ENCODE measurements around the gene SLC6A5. TPM values are rescaled to one million over a fixed set of nuclear protein-coding genes. Genes with fewer than 3 reads are reported as not detected.

Gene SLC6A5
- total and polyA plus RNA-seq, 4 donors, result not detected

GRCh38 chr11:20626279-20626678, 26.9 kb downstream of the SLC6A5 start:
- DNase-seq (no peak), ATAC-seq (ENCODE audit: low FRiP score) (no peak)
- H3K27ac ChIP-seq (ENCODE audit: low read depth in 1 of 2, low read length in 2 of 2), result no peak overlapping the region
- intact Hi-C loops (cut with DNase I), result no loop called here
- no peaks in the 10 kb centered on the region for H3K4me1 ChIP-seq (ENCODE audit: control insufficient read depth in 1 of 2, insufficient read depth in 2 of 2, low read length in 2 of 2)
- H3K4me3 ChIP-seq (ENCODE audit: low read length in 2 of 2), result no peak overlapping the region
- no peaks in the 10 kb centered on the region for H3K36me3 ChIP-seq (ENCODE audit: control insufficient read depth in 1 of 2, insufficient read depth in 2 of 2, low read length in 1 of 2)
- peaks cover 0 to 1% of the 10 kb centered on the region in 2 donors for H3K27me3 ChIP-seq (ENCODE audit: control insufficient read depth in 1 of 2, insufficient read depth in 2 of 2, low read length in 1 of 2)
- WGBS, 2 donors, result 62 to 77% methylated on average over 4 of the region's 4 CpGs
- peaks cover 3% of the 10 kb centered on the region for H3K9me3 ChIP-seq (ENCODE audit: control insufficient read depth, low read length)

DNA sequence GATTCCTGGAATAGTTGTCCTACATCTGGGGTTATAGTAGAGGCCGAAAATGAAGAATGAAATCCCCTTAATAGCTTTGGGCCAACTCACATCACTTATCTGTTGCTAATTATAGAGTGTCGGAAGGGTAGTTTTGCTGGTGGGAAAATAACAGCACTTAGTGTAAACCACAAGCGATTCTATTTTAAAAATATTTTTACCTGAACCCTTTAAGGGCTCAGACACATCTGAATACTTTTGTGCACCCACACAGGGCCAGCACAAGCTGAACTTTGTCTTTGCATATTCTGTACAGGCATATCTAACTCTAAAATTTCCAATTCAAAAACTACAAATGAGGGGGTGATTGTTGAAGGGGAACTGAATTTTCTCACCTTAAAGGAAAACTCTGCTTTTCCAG, 27.6 kb downstream of the SLC6A5 start:
- Histone ChIP-seq H3K27ac (ENCODE audit: low read depth in 1 of 2, low read length in 2 of 2) (no peak overlapping the region), H3K9me3 (ENCODE audit: control insufficient read depth, low read length) (peaks cover 3% of the 10 kb centered on the region), H3K27me3 (ENCODE audit: control insufficient read depth in 1 of 2, insufficient read depth in 2 of 2, low read length in 1 of 2) (peaks cover 0 to 1% of the 10 kb centered on the region in 2 donors), H3K4me3 (ENCODE audit: low read length in 2 of 2) (no peak overlapping the region), H3K4me1 (ENCODE audit: control insufficient read depth in 1 of 2, insufficient read depth in 2 of 2, low read length in 2 of 2) (no peaks in the 10 kb centered on the region), H3K36me3 (ENCODE audit: control insufficient read depth in 1 of 2, insufficient read depth in 2 of 2, low read length in 1 of 2) (no peaks in the 10 kb centered on the region)
- intact Hi-C loops (cut with DNase I), result no loop called here
- no peak for DNase-seq
- WGBS, 2 donors, result 9 to 24% methylated on average over 3 of the region's 3 CpGs
- ATAC-seq (ENCODE audit: low FRiP score), result no peak

- no peak overlapping the region for H3K27ac ChIP-seq (ENCODE audit: low read depth in 1 of 2, low read length in 2 of 2)
- H3K27me3 ChIP-seq (ENCODE audit: control insufficient read depth in 1 of 2, insufficient read depth in 2 of 2, low read length in 1 of 2), result peaks cover 0 to 1% of the 10 kb centered on the region in 2 donors
- intact Hi-C loops (cut with DNase I), result no loop called here
- no peaks in the 10 kb centered on the region for H3K36me3 ChIP-seq (ENCODE audit: control insufficient read depth in 1 of 2, insufficient read depth in 2 of 2, low read length in 1 of 2)
- DNase-seq, result no peak
- 27 to 71% methylated on average over 3 of the region's 3 CpGs for WGBS, 2 donors
- H3K4me1 ChIP-seq (ENCODE audit: control insufficient read depth in 1 of 2, insufficient read depth in 2 of 2, low read length in 2 of 2), result no peaks in the 10 kb centered on the region
- no peak overlapping the region for H3K4me3 ChIP-seq (ENCODE audit: low read length in 2 of 2)
- ATAC-seq (ENCODE audit: low FRiP score), result no peak
- H3K9me3 ChIP-seq (ENCODE audit: control insufficient read depth, low read length), result peaks cover 3% of the 10 kb centered on the region
Measured at GRCh38 chr11:20627701-20628100, 28.3 kb downstream of the SLC6A5 start.

- Histone ChIP-seq H3K4me3 (ENCODE audit: low read length in 2 of 2) (no peak overlapping the region), H3K36me3 (ENCODE audit: control insufficient read depth in 1 of 2, insufficient read depth in 2 of 2, low read length in 1 of 2) (no peaks in the 10 kb centered on the region), H3K27ac (ENCODE audit: low read depth in 1 of 2, low read length in 2 of 2) (no peak overlapping the region), H3K9me3 (ENCODE audit: control insufficient read depth, low read length) (peaks cover 6% of the 10 kb centered on the region), H3K27me3 (ENCODE audit: control insufficient read depth in 1 of 2, insufficient read depth in 2 of 2, low read length in 1 of 2) (peaks cover 0 to 3% of the 10 kb centered on the region in 2 donors), H3K4me1 (ENCODE audit: control insufficient read depth in 1 of 2, insufficient read depth in 2 of 2, low read length in 2 of 2) (no peaks in the 10 kb centered on the region)
- ATAC-seq (ENCODE audit: low FRiP score), result no peak
- intact Hi-C loops (cut with DNase I), result no loop called here
- WGBS, 2 donors, result 52 to 55% methylated on average over 5 of the region's 5 CpGs
- no peak for DNase-seq
Measured at GRCh38 chr11:20631519-20632168, 32.2 kb downstream of the SLC6A5 start.

- 15 to 22% methylated on average over 1 of the region's 1 CpG for WGBS, 2 donors
- intact Hi-C loops (cut with DNase I), result no loop called here
Measured at GRCh38 chr11:20632169-20632532, 32.7 kb downstream of the SLC6A5 start.

GRCh38 chr11:20634044-20634443, 34.6 kb downstream of the SLC6A5 start:
- Histone ChIP-seq H3K4me1 (ENCODE audit: control insufficient read depth in 1 of 2, insufficient read depth in 2 of 2, low read length in 2 of 2) (no peaks in the 10 kb centered on the region), H3K27ac (ENCODE audit: low read depth in 1 of 2, low read length in 2 of 2) (no peak overlapping the region), H3K27me3 (ENCODE audit: control insufficient read depth in 1 of 2, insufficient read depth in 2 of 2, low read length in 1 of 2) (peaks cover 0 to 4% of the 10 kb centered on the region in 2 donors), H3K36me3 (ENCODE audit: control insufficient read depth in 1 of 2, insufficient read depth in 2 of 2, low read length in 1 of 2) (no peaks in the 10 kb centered on the region), H3K4me3 (ENCODE audit: low read length in 2 of 2) (no peak overlapping the region), H3K9me3 (ENCODE audit: control insufficient read depth, low read length) (peaks cover 6% of the 10 kb centered on the region)
- DNase-seq, result no peak
- WGBS, 2 donors, result 88 to 92% methylated on average over 5 of the region's 5 CpGs
- no peak for ATAC-seq (ENCODE audit: low FRiP score)
- intact Hi-C loops (cut with DNase I), result no loop called here

More at GRCh38 chr11:20632169-20632532, 32.7 kb downstream of the SLC6A5 start:
- Histone ChIP-seq H3K4me3 (ENCODE audit: low read length in 2 of 2) (no peak overlapping the region), H3K4me1 (ENCODE audit: control insufficient read depth in 1 of 2, insufficient read depth in 2 of 2, low read length in 2 of 2) (no peaks in the 10 kb centered on the region), H3K27me3 (ENCODE audit: control insufficient read depth in 1 of 2, insufficient read depth in 2 of 2, low read length in 1 of 2) (peaks cover 0 to 3% of the 10 kb centered on the region in 2 donors), H3K27ac (ENCODE audit: low read depth in 1 of 2, low read length in 2 of 2) (no peak overlapping the region), H3K36me3 (ENCODE audit: control insufficient read depth in 1 of 2, insufficient read depth in 2 of 2, low read length in 1 of 2) (no peaks in the 10 kb centered on the region), H3K9me3 (ENCODE audit: control insufficient read depth, low read length) (peaks cover 6% of the 10 kb centered on the region)
- ATAC-seq (ENCODE audit: low FRiP score), result no peak
- no peak for DNase-seq

GRCh38 chr11:20634781-20635180, 35.4 kb downstream of the SLC6A5 start:
- ATAC-seq (ENCODE audit: low FRiP score) (no peak), DNase-seq (no peak)
- Histone ChIP-seq H3K4me1 (ENCODE audit: control insufficient read depth in 1 of 2, insufficient read depth in 2 of 2, low read length in 2 of 2) (no peaks in the 10 kb centered on the region), H3K27me3 (ENCODE audit: control insufficient read depth in 1 of 2, insufficient read depth in 2 of 2, low read length in 1 of 2) (peaks cover 0 to 4% of the 10 kb centered on the region in 2 donors), H3K4me3 (ENCODE audit: low read length in 2 of 2) (no peak overlapping the region), H3K27ac (ENCODE audit: low read depth in 1 of 2, low read length in 2 of 2) (no peak overlapping the region), H3K9me3 (ENCODE audit: control insufficient read depth, low read length) (peaks cover 6% of the 10 kb centered on the region), H3K36me3 (ENCODE audit: control insufficient read depth in 1 of 2, insufficient read depth in 2 of 2, low read length in 1 of 2) (no peaks in the 10 kb centered on the region)
- intact Hi-C loops (cut with DNase I), result no loop called here
- WGBS, 2 donors, result 79 to 80% methylated on average over 7 of the region's 7 CpGs

GRCh38 chr11:20638074-20638473, 38.7 kb downstream of the SLC6A5 start:
- intact Hi-C loops (cut with DNase I), result no loop called here
- Histone ChIP-seq H3K4me3 (ENCODE audit: low read length in 2 of 2) (no peak overlapping the region), H3K9me3 (ENCODE audit: control insufficient read depth, low read length) (peaks cover 4% of the 10 kb centered on the region), H3K36me3 (ENCODE audit: control insufficient read depth in 1 of 2, insufficient read depth in 2 of 2, low read length in 1 of 2) (no peaks in the 10 kb centered on the region), H3K27ac (ENCODE audit: low read depth in 1 of 2, low read length in 2 of 2) (no peak overlapping the region), H3K27me3 (ENCODE audit: control insufficient read depth in 1 of 2, insufficient read depth in 2 of 2, low read length in 1 of 2) (peaks cover 0 to 4% of the 10 kb centered on the region in 2 donors), H3K4me1 (ENCODE audit: control insufficient read depth in 1 of 2, insufficient read depth in 2 of 2, low read length in 2 of 2) (no peaks in the 10 kb centered on the region)
- DNase-seq (no peak), ATAC-seq (ENCODE audit: low FRiP score) (no peak)
- 75 to 80% methylated on average over 7 of the region's 7 CpGs for WGBS, 2 donors

DNA sequence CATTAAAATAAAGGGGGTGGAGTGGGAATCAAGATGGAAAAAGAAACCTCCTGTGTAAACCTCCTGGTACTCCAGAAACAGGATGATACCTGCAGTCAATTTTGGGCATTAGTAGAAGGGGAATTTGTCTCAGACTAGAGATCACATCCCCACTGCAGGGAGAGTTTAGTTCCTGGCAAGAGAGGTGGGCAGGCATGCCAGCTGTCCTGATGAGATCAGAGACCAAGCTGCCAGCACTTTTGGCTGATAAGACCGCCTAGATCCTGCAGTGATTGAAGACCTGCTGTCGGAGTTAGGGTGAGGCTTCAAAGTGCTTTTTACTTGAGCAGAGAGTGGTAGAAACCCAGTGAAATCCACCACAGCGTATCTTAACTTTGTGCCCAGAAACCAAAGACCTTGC, 40.3 kb downstream of the SLC6A5 start:
- intact Hi-C loops (cut with DNase I), result loop anchor here in 1 of 2 donors (10.0 kb wide), 2 partner anchors 1495 to 1665 kb away; no protein-coding TSS in a partner anchor
- no peak for DNase-seq
- Histone ChIP-seq H3K36me3 (ENCODE audit: control insufficient read depth in 1 of 2, insufficient read depth in 2 of 2, low read length in 1 of 2) (no peaks in the 10 kb centered on the region), H3K4me1 (ENCODE audit: control insufficient read depth in 1 of 2, insufficient read depth in 2 of 2, low read length in 2 of 2) (no peaks in the 10 kb centered on the region), H3K9me3 (ENCODE audit: control insufficient read depth, low read length) (no peaks in the 10 kb centered on the region), H3K4me3 (ENCODE audit: low read length in 2 of 2) (no peak overlapping the region), H3K27me3 (ENCODE audit: control insufficient read depth in 1 of 2, insufficient read depth in 2 of 2, low read length in 1 of 2) (peaks cover 0 to 3% of the 10 kb centered on the region in 2 donors), H3K27ac (ENCODE audit: low read depth in 1 of 2, low read length in 2 of 2) (no peak overlapping the region)
- ATAC-seq (ENCODE audit: low FRiP score), result no peak
- WGBS, 2 donors, result 21 to 27% methylated on average over 3 of the region's 3 CpGs
